A673 (cell line): ENCODE data around the gene CCDC179. TPM values are rescaled to one million over a fixed set of nuclear protein-coding genes. Genes with fewer than 3 reads are reported as not detected.

Experiments
- BruUV-seq: library from RNA; stranded (reverse); fragments of 400-500 nt; replicated peaks from 2 replicates; lab custom pipeline; 2021; lab: Mats Ljungman, UMichigan
- CTCF ChIA-PET: fragments of 300-600 bp; sonication (Branson Sonifier 250); formaldehyde crosslinking; loops from one replicate; lab custom pipeline; 2022; ENCODE audit warnings: antibody characterized with exemption; lab: Charles Lee
- POLR2A ChIA-PET: fragments of 300-600 bp; sonication (Branson Sonifier 250); formaldehyde crosslinking; loops from one replicate; lab custom pipeline; 2022; ENCODE audit warnings: antibody characterized with exemption; ENCODE audit not compliant: low non-redundant PET; lab: Charles Lee
- DNase-seq: peaks from one replicate; pipeline ENCODE4 v3.0.0-alpha.2; 2015; ENCODE audit warnings: low spot score
- H3K27ac ChIP-seq: fragments of 200-600 bp; sonication (generic); 2 replicates; pipeline ENCODE4 v1.5.1; 2016; ENCODE audit warnings: mixed run types, low read depth, mild to moderate bottlenecking, mixed read lengths, antibody characterized with exemption, low read length; ENCODE audit not compliant: poor library complexity, severe bottlenecking
- H3K27me3 ChIP-seq: fragments of 200-600 bp; sonication (generic); replicated peaks from 2 replicates; pipeline ENCODE4 v1.6.1; 2017; ENCODE audit warnings: mixed run types, low read depth, mild to moderate bottlenecking, mixed read lengths, antibody characterized with exemption, low read length; ENCODE audit not compliant: insufficient read depth, poor library complexity
- H3K36me3 ChIP-seq: fragments of 200-600 bp; sonication (generic); 2 replicates; pipeline ENCODE4 v1.6.1; 2016; ENCODE audit warnings: mixed run types, mild to moderate bottlenecking, mixed read lengths, antibody characterized with exemption, low read length; ENCODE audit not compliant: insufficient read depth, poor library complexity, severe bottlenecking
- H3K4me1 ChIP-seq: fragments of 200-600 bp; sonication (generic); 2 replicates; pipeline ENCODE4 v1.6.1; 2017; ENCODE audit warnings: mixed run types, mild to moderate bottlenecking, mixed read lengths, antibody characterized with exemption, low read length; ENCODE audit not compliant: insufficient read depth, poor library complexity, severe bottlenecking
- H3K4me3 ChIP-seq: fragments of 200-600 bp; sonication (generic); 2 replicates; pipeline ENCODE4 v1.5.1; 2016; ENCODE audit warnings: low read depth, mixed run types, mild to moderate bottlenecking, mixed read lengths, low read length; ENCODE audit not compliant: poor library complexity, severe bottlenecking
- H3K9me3 ChIP-seq: fragments of 200-600 bp; sonication (generic); 2 replicates; pipeline ENCODE4 v1.6.1; 2016; ENCODE audit warnings: mixed run types, low read depth, mild to moderate bottlenecking, mixed read lengths, antibody characterized with exemption, low read length; ENCODE audit not compliant: poor library complexity, severe bottlenecking
- CTCF ChIP-seq: fragments of 300-800, 200-600 bp; sonication (generic); conservative IDR thresholded peaks from 2 replicates; pipeline ENCODE4 v1.5.1; 2017; ENCODE audit warnings: low read depth, mild to moderate bottlenecking, antibody characterized with exemption, low read length, moderate library complexity, mixed read lengths
- EZH2 ChIP-seq: fragments of 200-600 bp; sonication (generic); IDR thresholded peaks from 2 replicates; pipeline ENCODE4 v1.6.1; 2017; ENCODE audit warnings: borderline replicate concordance, low read depth, mild to moderate bottlenecking, mixed read lengths, antibody characterized with exemption, low read length; ENCODE audit not compliant: poor library complexity, severe bottlenecking
- intact Hi-C: fragments of 100-400 bp; cut with micrococcal nuclease; formaldehyde crosslinking; loops from one replicate; pipeline ENCODE4 v1.10.0; 2022; ENCODE audit not compliant: unreplicated experiment
- total RNA-seq: library from RNA; stranded (reverse); gene quantifications from 2 replicates; pipeline ENCODE4 v1.2.3, GENCODE V29; 2021

Gene CCDC179
- total RNA-seq, 1 experiment from 2014 or later = not detected

DNA sequence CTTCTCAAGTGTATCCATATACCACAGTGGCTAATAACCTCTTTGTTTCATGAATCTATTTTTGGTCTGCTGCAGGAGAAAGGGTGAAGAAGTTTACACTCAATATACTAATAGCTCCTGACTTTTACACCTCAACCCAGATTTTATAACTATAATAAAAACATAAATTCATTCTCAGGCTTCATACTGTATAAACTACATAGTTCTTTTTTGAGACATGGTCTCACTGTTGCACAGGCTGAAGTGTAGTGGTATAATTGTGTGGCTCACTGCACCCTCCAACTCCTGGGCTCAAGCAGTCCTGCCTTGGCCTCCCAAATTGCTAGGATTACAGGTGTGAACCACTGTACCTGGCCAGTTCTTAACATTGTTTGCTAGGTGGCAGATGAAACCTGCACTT is 17.8 kb upstream of the CCDC179 start:
- no TSS peak for BruUV-seq
- H3K9me3 ChIP-seq = no peaks in the 10 kb centered on the region
- H3K27me3 ChIP-seq = no peaks in the 10 kb centered on the region
- intact Hi-C loops = loop anchor here (5.0 kb wide), 1 partner anchor 1614 kb away; no protein-coding TSS in a partner anchor
- DNase-seq = no peak
- ChIA-PET POLR2A (interaction anchor here (0.6 kb wide), 1 partner anchor 142 kb away, joined by 3 read pairs; no protein-coding TSS in a partner anchor), CTCF (no interaction called here)
- H3K4me1 ChIP-seq = no peaks in the 10 kb centered on the region
- H3K27ac ChIP-seq = no peak overlapping the region
- TF ChIP-seq EZH2 = no peak
- TF ChIP-seq CTCF = no peak
- H3K4me3 ChIP-seq = no peak overlapping the region
- H3K36me3 ChIP-seq = no peaks in the 10 kb centered on the region

- Histone ChIP-seq H3K9me3 (no peaks in the 10 kb centered on the region), H3K4me3 (no peak overlapping the region), H3K4me1 (no peaks in the 10 kb centered on the region), H3K36me3 (no peaks in the 10 kb centered on the region), H3K27ac (no peak overlapping the region), H3K27me3 (no peaks in the 10 kb centered on the region)
- ChIA-PET CTCF (interaction anchor here (0.8 kb wide), 1 partner anchor 24 kb away, joined by 3 read pairs; no protein-coding TSS in a partner anchor), POLR2A (no interaction called here)
- peak; percentile 78 for TF ChIP-seq CTCF
- TF ChIP-seq EZH2 = no peak
- intact Hi-C loops = loop anchor here (5.0 kb wide), 1 partner anchor 1616 kb away; no protein-coding TSS in a partner anchor
- no TSS peak for BruUV-seq
- DNase-seq = peak; percentile 84
These were observed 15.7 kb upstream of the CCDC179 start for GRCh38 chr11:22875869-22876473.

GRCh38 chr11:22869325-22869724 is 9.1 kb upstream of the CCDC179 start:
- TF ChIP-seq EZH2 (no peak), CTCF (no peak)
- H3K36me3 ChIP-seq = no peaks in the 10 kb centered on the region
- H3K4me1 ChIP-seq = no peaks in the 10 kb centered on the region
- ChIA-PET CTCF (no interaction called here), POLR2A (no interaction called here)
- no peak overlapping the region for H3K4me3 ChIP-seq
- no peak overlapping the region for H3K27ac ChIP-seq
- no TSS peak for BruUV-seq
- intact Hi-C loops = no loop called here
- no peaks in the 10 kb centered on the region for H3K9me3 ChIP-seq
- no peaks in the 10 kb centered on the region for H3K27me3 ChIP-seq
- no peak for DNase-seq
